Colonic mucosa (tissue), 4 donors: ENCODE results near the gene PLXND1. TPM values are rescaled to one million over a fixed set of nuclear protein-coding genes. Genes with fewer than 3 reads are reported as not detected.

ENCODE experiments used
- DNase-seq: peaks from one replicate; pipeline ENCODE4 v3.0.0-alpha.2; 2020
- H3K27ac ChIP-seq: fragments of 200-600 bp; one replicate; pipeline ENCODE4 v1.8.0; 2021
- H3K27me3 ChIP-seq: fragments of 200-600 bp; one replicate; pipeline ENCODE4 v1.8.0; 2021
- H3K36me3 ChIP-seq: fragments of 200-600 bp; one replicate; pipeline ENCODE4 v1.8.0; 2021
- H3K4me1 ChIP-seq: fragments of 200-600 bp; one replicate; pipeline ENCODE4 v1.8.0; 2021; ENCODE audit warnings: mild to moderate bottlenecking
- H3K4me3 ChIP-seq: fragments of 200-600 bp; one replicate; pipeline ENCODE4 v1.8.0; 2021
- H3K9ac ChIP-seq, 2 donors: one replicate each; pipeline ENCODE4 v1.7.0; 2013; ENCODE audit warnings: control low read depth in 2 of 2, low read depth in 2 of 2, low read length in 2 of 2
- H3K9me3 ChIP-seq: fragments of 200-600 bp; one replicate; pipeline ENCODE4 v1.8.0; 2021
- CTCF ChIP-seq: fragments of 200-600 bp; IDR thresholded peaks from one replicate; pipeline ENCODE4 v1.8.0; 2022; ENCODE audit warnings: antibody characterized with exemption, mild to moderate bottlenecking
- intact Hi-C: fragments of 100-400 bp; cut with DNase I; formaldehyde crosslinking; loops from one replicate; pipeline ENCODE4 v1.14.1; 2022
- total RNA-seq, 2 donors: library from RNA; stranded (reverse); fragmentation: NEBNext Ultra II Directional in 1 of 2; extraction: Animal tissue kit (Norgen Biotek cat#: 25700) in 1 of 2; gene quantifications; one replicate each; pipeline ENCODE4 v1.2.1, GENCODE V29; 2021
- donor health status: healthy.
- donor health status: DM: no; HTN: no; CAD: no.
- donor health status: DM: no; HTN: no; CAD: no.

PLXND1 gene
- total RNA-seq, 2 donors from 2014 or later = 25.6 to 26.7 TPM

- H3K4me3 ChIP-seq = no peak overlapping the region
- no peak for DNase-seq
- H3K9ac ChIP-seq = no peak overlapping the region
- H3K36me3 ChIP-seq = no peaks in the 10 kb centered on the region
- no peaks in the 10 kb centered on the region for H3K27me3 ChIP-seq
- intact Hi-C loops = no loop called here
- no peak overlapping the region for H3K27ac ChIP-seq
- no peaks in the 10 kb centered on the region for H3K4me1 ChIP-seq
- TF ChIP-seq CTCF = no peak
- no peaks in the 10 kb centered on the region for H3K9me3 ChIP-seq
Measured at GRCh38 chr3:129536804-129537203, 69.7 kb downstream of the PLXND1 start.

- Histone ChIP-seq H3K27me3 (no peaks in the 10 kb centered on the region), H3K4me3 (no peak overlapping the region), H3K4me1 (no peaks in the 10 kb centered on the region), H3K9ac (no peak overlapping the region), H3K36me3 (no peaks in the 10 kb centered on the region), H3K9me3 (no peaks in the 10 kb centered on the region), H3K27ac (no peak overlapping the region)
- no peak for DNase-seq
- no peak for TF ChIP-seq CTCF
- intact Hi-C loops = no loop called here
Measured at GRCh38 chr3:129536374-129536667, 70.2 kb downstream of the PLXND1 start.

DNA sequence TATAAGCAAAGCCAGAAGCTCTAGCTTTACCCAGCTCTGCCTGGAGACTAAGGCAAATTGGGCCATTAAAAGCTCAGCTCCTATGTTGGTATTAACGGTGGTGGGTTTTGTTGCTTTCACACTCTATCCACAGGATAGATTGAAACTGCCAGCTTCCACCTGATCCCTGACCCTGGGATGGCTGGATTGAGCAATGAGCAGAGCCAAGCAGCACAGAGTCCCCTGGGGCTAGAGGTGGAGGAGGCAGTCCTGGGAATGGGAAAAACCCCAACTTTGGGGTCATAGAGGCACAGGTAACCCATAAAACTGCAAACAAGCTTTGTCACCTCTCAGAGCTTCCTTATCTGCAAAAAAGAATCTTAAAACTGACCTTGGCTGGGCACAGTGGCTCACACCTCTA is 71.4 kb downstream of the PLXND1 start:
- Histone ChIP-seq H3K36me3 (no peaks in the 10 kb centered on the region), H3K9me3 (no peaks in the 10 kb centered on the region), H3K27ac (no peak overlapping the region), H3K4me1 (no peaks in the 10 kb centered on the region), H3K4me3 (no peak overlapping the region), H3K9ac (no peak overlapping the region), H3K27me3 (no peaks in the 10 kb centered on the region)
- DNase-seq = no peak
- intact Hi-C loops = no loop called here
- TF ChIP-seq CTCF = no peak

DNA sequence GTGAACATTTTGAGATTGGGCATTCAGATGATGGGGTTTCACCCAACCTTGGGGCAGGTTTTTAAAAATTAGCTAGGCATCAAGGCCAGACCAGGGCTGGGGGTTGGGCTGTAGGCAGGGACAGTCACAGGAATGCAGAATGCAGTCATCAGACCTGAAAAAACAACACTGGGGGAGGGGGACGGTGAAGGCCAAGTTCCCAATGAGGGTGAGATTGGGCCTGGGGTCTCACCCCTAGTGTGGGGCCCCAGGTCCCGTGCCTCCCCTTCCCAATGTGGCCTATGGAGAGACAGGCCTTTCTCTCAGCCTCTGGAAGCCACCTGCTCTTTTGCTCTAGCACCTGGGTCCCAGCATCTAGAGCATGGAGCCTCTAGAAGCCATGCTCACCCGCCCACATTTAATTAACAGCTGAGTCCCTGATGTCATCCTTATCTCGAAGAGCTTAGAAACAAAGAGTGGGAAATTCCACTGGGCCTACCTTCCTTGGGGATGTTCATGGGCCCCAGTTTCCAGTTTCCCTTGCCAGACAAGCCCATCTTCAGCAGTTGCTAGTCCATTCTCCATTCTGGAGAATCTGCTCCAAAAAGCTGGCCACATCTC is 71.9 kb downstream of the PLXND1 start:
- no peaks in the 10 kb centered on the region for H3K27me3 ChIP-seq
- H3K9ac ChIP-seq = no peak overlapping the region
- TF ChIP-seq CTCF = no peak
- H3K4me3 ChIP-seq = no peak overlapping the region
- no peak overlapping the region for H3K27ac ChIP-seq
- intact Hi-C loops = no loop called here
- H3K4me1 ChIP-seq = no peaks in the 10 kb centered on the region
- no peak for DNase-seq
- H3K36me3 ChIP-seq = no peaks in the 10 kb centered on the region
- no peaks in the 10 kb centered on the region for H3K9me3 ChIP-seq

DNA sequence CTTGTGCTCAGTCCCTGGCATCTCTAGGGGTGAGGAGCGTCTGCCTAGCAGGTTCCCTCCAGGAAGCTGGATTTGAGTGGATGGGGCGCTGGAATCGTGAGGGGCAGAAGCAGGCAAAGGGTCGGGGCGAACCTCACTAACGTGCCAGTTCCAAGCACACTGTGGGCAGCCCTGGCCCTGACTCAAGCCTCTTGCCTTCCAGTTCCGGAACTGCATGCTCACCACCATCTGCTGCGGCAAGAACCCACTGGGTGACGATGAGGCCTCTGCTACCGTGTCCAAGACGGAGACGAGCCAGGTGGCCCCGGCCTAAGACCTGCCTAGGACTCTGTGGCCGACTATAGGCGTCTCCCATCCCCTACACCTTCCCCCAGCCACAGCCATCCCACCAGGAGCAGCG is 73.1 kb downstream of the PLXND1 start:
- no peak for TF ChIP-seq CTCF
- no peak overlapping the region for H3K4me3 ChIP-seq
- no peaks in the 10 kb centered on the region for H3K4me1 ChIP-seq
- no peaks in the 10 kb centered on the region for H3K36me3 ChIP-seq
- no peak overlapping the region for H3K9ac ChIP-seq
- no peaks in the 10 kb centered on the region for H3K9me3 ChIP-seq
- H3K27me3 ChIP-seq = no peaks in the 10 kb centered on the region
- intact Hi-C loops = no loop called here
- no peak overlapping the region for H3K27ac ChIP-seq
- no peak for DNase-seq

GRCh38 chr3:129532261-129532660 is 74.2 kb downstream of the PLXND1 start:
- Histone ChIP-seq H3K36me3 (no peaks in the 10 kb centered on the region), H3K9me3 (no peaks in the 10 kb centered on the region), H3K4me3 (no peak overlapping the region), H3K27ac (no peak overlapping the region), H3K27me3 (no peaks in the 10 kb centered on the region), H3K4me1 (no peaks in the 10 kb centered on the region), H3K9ac (no peak overlapping the region)
- TF ChIP-seq CTCF = no peak
- DNase-seq = no peak
- intact Hi-C loops = no loop called here
